CD4-positive, CD25-positive, alpha-beta regulatory T cell (primary cell): ENCODE measurements around the gene CHST1. TPM values are rescaled to one million over a fixed set of nuclear protein-coding genes. Genes with fewer than 3 reads are reported as not detected.

Experiments
- ATAC-seq, 2 donors: fragments of 150-1000 bp; cut with Tn5 transposase; one replicate each; pipeline ENCODE4 v1.10.0; 2021; ENCODE audit warnings: low read depth in 2 of 2, moderate number of reproducible peaks in 2 of 2, moderate library complexity in 1 of 2
- DNase-seq, 3 donors: peaks; one replicate each; pipeline versions ENCODE4 v3.0.0 to v3.0.0-alpha.2; 2012 to 2022; ENCODE audit warnings: mixed read lengths in 1 of 3
- H3K27ac ChIP-seq: one replicate; pipeline ENCODE4 v1.7.0; 2013; ENCODE audit warnings: mild to moderate bottlenecking, low read length; ENCODE audit not compliant: insufficient read depth, poor library complexity, severe bottlenecking
- H3K27me3 ChIP-seq: one replicate; pipeline ENCODE4 v1.7.0; 2013; ENCODE audit warnings: low read length; ENCODE audit not compliant: control insufficient read depth, insufficient read depth
- H3K36me3 ChIP-seq: one replicate; pipeline ENCODE4 v1.7.0; 2013; ENCODE audit warnings: mild to moderate bottlenecking, low read length, moderate library complexity; ENCODE audit not compliant: control insufficient read depth, insufficient read depth
- H3K4me1 ChIP-seq: 2 replicates; pipeline ENCODE4 v1.7.0; 2013; ENCODE audit warnings: mild to moderate bottlenecking, low read length; ENCODE audit not compliant: insufficient read depth, control insufficient read depth, poor library complexity, severe bottlenecking
- H3K4me3 ChIP-seq: one replicate; pipeline ENCODE4 v1.7.0; 2013; ENCODE audit warnings: low read depth, mild to moderate bottlenecking, low read length, moderate library complexity
- H3K9me3 ChIP-seq, 2 experiments: 1 replicate in 1 of 2; 2 replicates in 1 of 2; pipeline ENCODE4 v1.7.0; 2013; ENCODE audit warnings: low read length in 2 of 2, mild to moderate bottlenecking in 1 of 2, moderate library complexity in 1 of 2; ENCODE audit not compliant: control insufficient read depth in 2 of 2
- H3K27ac Mint-ChIP-seq, 3 donors: one replicate each; pipeline ENCODE4 v1.8.0; 2020 to 2022; ENCODE audit warnings: mild to moderate bottlenecking in 3 of 3, mixed read lengths in 3 of 3, moderate library complexity in 2 of 3
- H3K27me3 Mint-ChIP-seq: one replicate; pipeline ENCODE4 v1.8.0; 2022; ENCODE audit warnings: mild to moderate bottlenecking, mixed read lengths
- H3K36me3 Mint-ChIP-seq: one replicate; pipeline ENCODE4 v1.8.0; 2020; ENCODE audit warnings: mixed read lengths
- H3K4me1 Mint-ChIP-seq, 4 donors: one replicate each; pipeline ENCODE4 v1.8.0; 2020 to 2022; ENCODE audit warnings: mixed read lengths in 4 of 4, mild to moderate bottlenecking in 1 of 4
- H3K4me3 Mint-ChIP-seq, 4 donors: one replicate each; pipeline ENCODE4 v1.8.0; 2020 to 2022; ENCODE audit warnings: mild to moderate bottlenecking in 4 of 4, mixed read lengths in 4 of 4, moderate library complexity in 3 of 4
- H3K9me3 Mint-ChIP-seq, 7 donors: one replicate each; pipeline ENCODE4 v1.8.0; 2020 to 2022; ENCODE audit warnings: mixed read lengths in 7 of 7, mild to moderate bottlenecking in 3 of 7, moderate library complexity in 2 of 7
- polyA plus RNA-seq, 4 donors: library from polyadenylated mRNA; unstranded; fragments of 300-500 nt; fragmentation: Illumina TruSeq; gene quantifications; one replicate each; pipeline ENCODE4 v1.2.3, GENCODE V29; 2021
- total RNA-seq: library from RNA; stranded (reverse); gene quantifications from one replicate; pipeline ENCODE4 v1.2.3, GENCODE V29; 2022

CHST1 gene
- total and polyA plus RNA-seq, 5 donors from 2014 or later, result 0.10 to 0.47 TPM; not detected in 3

- Mint-ChIP-seq H3K27me3 (peaks cover 47% of the 10 kb centered on the region), H3K9me3 (peaks cover 0 to 4% (median 0%) of the 10 kb centered on the region in 7 donors), H3K4me3 (no peak overlapping the region), H3K27ac (no peak overlapping the region), H3K4me1 (no peaks in the 10 kb centered on the region), H3K36me3 (no peaks in the 10 kb centered on the region)
- DNase-seq, result no peak
- Histone ChIP-seq H3K27me3 (peaks cover 3% of the 10 kb centered on the region), H3K9me3 (no peaks in the 10 kb centered on the region), H3K36me3 (no peaks in the 10 kb centered on the region), H3K27ac (no peak overlapping the region), H3K4me1 (no peaks in the 10 kb centered on the region), H3K4me3 (no peak overlapping the region)
- ATAC-seq, result no peak
These were observed 66.1 kb downstream of the CHST1 start for GRCh38 chr11:45599161-45599943.

Other genes with a start within 250 kb of the CHST1 start
- 8.1 TPM for gene SLC35C1, start 139.5 kb upstream of the CHST1 start, total RNA-seq
- gene SLC35C1, start 139.5 kb upstream of the CHST1 start, polyA plus RNA-seq, result 10 to 100 TPM in 3 of 4 donors, 1 to 10 TPM in 1; 9.2 to 18.4 (median 13.6) TPM
- gene CRY2, start 181.9 kb upstream of the CHST1 start, total RNA-seq, result 183 TPM
- 10 to 100 TPM; 23.4 to 34.1 (median 27.0) TPM for gene CRY2, start 181.9 kb upstream of the CHST1 start, polyA plus RNA-seq
- gene MAPK8IP1, start 220.0 kb upstream of the CHST1 start, total RNA-seq, result 4.1 TPM
- under 1 TPM in 1 of 4 donors, not detected in 3; 0.18 TPM for gene MAPK8IP1, start 220.0 kb upstream of the CHST1 start, polyA plus RNA-seq
- 1.8 TPM for gene FREY1, start 241.6 kb upstream of the CHST1 start, total RNA-seq
- not detected for gene FREY1, start 241.6 kb upstream of the CHST1 start, polyA plus RNA-seq